Measurements from ENCODE around the gene CFAP210.

Gene CFAP210

GRCh38 chr2:169718930-169719504, 24.8 kb upstream of the CFAP210 start:
- H2AFZ ChIP-seq (ENCODE audit: low read depth) = no peak overlapping the region
- H3K27me3 ChIP-seq (ENCODE audit: insufficient read depth, low read depth) = no peaks in the 10 kb centered on the region
- H3K4me2 ChIP-seq = no peak overlapping the region
- H3K4me1 ChIP-seq (ENCODE audit: low read depth, poor library complexity, severe bottlenecking) = peaks cover 6% of the 10 kb centered on the region
- H4K20me1 ChIP-seq (ENCODE audit: insufficient read depth) = no peaks in the 10 kb centered on the region
- no peak for TF ChIP-seq CTCF (conservative IDR thresholded peaks at IDR 0.05; ENCODE audit: low read depth, low read length)
- H3K79me2 ChIP-seq (ENCODE audit: insufficient read depth, low read depth) = no peaks in the 10 kb centered on the region
- H3K9ac ChIP-seq = no peak overlapping the region
- no peaks in the 10 kb centered on the region for H3K36me3 ChIP-seq (ENCODE audit: insufficient read depth)
- H3K27ac ChIP-seq = no peak overlapping the region
- H3K4me3 ChIP-seq (IDR thresholded peaks at IDR 0.05; ENCODE audit: insufficient read depth, low read depth, low read length) = no peak overlapping the region

GRCh38 chr2:169717691-169718063, 23.5 kb upstream of the CFAP210 start:
- Histone ChIP-seq H3K27me3 (ENCODE audit: insufficient read depth, low read depth) (no peaks in the 10 kb centered on the region), H3K4me3 (IDR thresholded peaks at IDR 0.05; ENCODE audit: insufficient read depth, low read depth, low read length) (no peak overlapping the region)
- no peak for TF ChIP-seq CTCF (conservative IDR thresholded peaks at IDR 0.05; ENCODE audit: low read depth, low read length)

GRCh38 chr2:169716938-169717690, 22.9 kb upstream of the CFAP210 start:
- H3K27ac ChIP-seq = no peak overlapping the region
- no peaks in the 10 kb centered on the region for H4K20me1 ChIP-seq (ENCODE audit: insufficient read depth)
- TF ChIP-seq CTCF (conservative IDR thresholded peaks at IDR 0.05; ENCODE audit: low read depth, low read length) = no peak
- no peaks in the 10 kb centered on the region for H3K27me3 ChIP-seq (ENCODE audit: insufficient read depth, low read depth)
- H3K9ac ChIP-seq = no peak overlapping the region
- H3K4me1 ChIP-seq (ENCODE audit: low read depth, poor library complexity, severe bottlenecking) = peaks cover 6% of the 10 kb centered on the region
- H2AFZ ChIP-seq (ENCODE audit: low read depth) = no peak overlapping the region
- no peaks in the 10 kb centered on the region for H3K36me3 ChIP-seq (ENCODE audit: insufficient read depth)
- H3K4me3 ChIP-seq (IDR thresholded peaks at IDR 0.05; ENCODE audit: insufficient read depth, low read depth, low read length) = no peak overlapping the region
- H3K79me2 ChIP-seq (ENCODE audit: insufficient read depth, low read depth) = no peaks in the 10 kb centered on the region
- H3K4me2 ChIP-seq = no peak overlapping the region

More at GRCh38 chr2:169717691-169718063, 23.5 kb upstream of the CFAP210 start:
- H3K36me3 ChIP-seq (ENCODE audit: insufficient read depth) = no peaks in the 10 kb centered on the region
- H3K79me2 ChIP-seq (ENCODE audit: insufficient read depth, low read depth) = no peaks in the 10 kb centered on the region
- H4K20me1 ChIP-seq (ENCODE audit: insufficient read depth) = no peaks in the 10 kb centered on the region
- no peak overlapping the region for H3K9ac ChIP-seq
- H2AFZ ChIP-seq (ENCODE audit: low read depth) = no peak overlapping the region
- no peak overlapping the region for H3K27ac ChIP-seq
- no peak overlapping the region for H3K4me2 ChIP-seq
- peaks cover 6% of the 10 kb centered on the region for H3K4me1 ChIP-seq (ENCODE audit: low read depth, poor library complexity, severe bottlenecking)

- H3K79me2 ChIP-seq (ENCODE audit: insufficient read depth, low read depth) = no peaks in the 10 kb centered on the region
- H3K4me1 ChIP-seq (ENCODE audit: low read depth, poor library complexity, severe bottlenecking) = peaks cover 6% of the 10 kb centered on the region
- H3K27me3 ChIP-seq (ENCODE audit: insufficient read depth, low read depth) = no peaks in the 10 kb centered on the region
- no peaks in the 10 kb centered on the region for H3K36me3 ChIP-seq (ENCODE audit: insufficient read depth)
- no peak overlapping the region for H2AFZ ChIP-seq (ENCODE audit: low read depth)
- H3K4me3 ChIP-seq (IDR thresholded peaks at IDR 0.05; ENCODE audit: insufficient read depth, low read depth, low read length) = no peak overlapping the region
- no peak for TF ChIP-seq CTCF (conservative IDR thresholded peaks at IDR 0.05; ENCODE audit: low read depth, low read length)
- H3K27ac ChIP-seq = no peak overlapping the region
- H4K20me1 ChIP-seq (ENCODE audit: insufficient read depth) = no peaks in the 10 kb centered on the region
- no peak overlapping the region for H3K9ac ChIP-seq
- no peak overlapping the region for H3K4me2 ChIP-seq
These were observed 22.2 kb upstream of the CFAP210 start for GRCh38 chr2:169716238-169716886.

Data from KMS-11 (cell line).